ENCODE data around the gene EFNA1. TPM values are rescaled to one million over a fixed set of nuclear protein-coding genes. Genes with fewer than 3 reads are reported as not detected.
A peak's percentile ranks its signal among the peaks of the same experiment; 100 is the strongest.

EFNA1 gene
- total RNA-seq, 1 experiment from 2014 or later = 6.5 TPM

DNA sequence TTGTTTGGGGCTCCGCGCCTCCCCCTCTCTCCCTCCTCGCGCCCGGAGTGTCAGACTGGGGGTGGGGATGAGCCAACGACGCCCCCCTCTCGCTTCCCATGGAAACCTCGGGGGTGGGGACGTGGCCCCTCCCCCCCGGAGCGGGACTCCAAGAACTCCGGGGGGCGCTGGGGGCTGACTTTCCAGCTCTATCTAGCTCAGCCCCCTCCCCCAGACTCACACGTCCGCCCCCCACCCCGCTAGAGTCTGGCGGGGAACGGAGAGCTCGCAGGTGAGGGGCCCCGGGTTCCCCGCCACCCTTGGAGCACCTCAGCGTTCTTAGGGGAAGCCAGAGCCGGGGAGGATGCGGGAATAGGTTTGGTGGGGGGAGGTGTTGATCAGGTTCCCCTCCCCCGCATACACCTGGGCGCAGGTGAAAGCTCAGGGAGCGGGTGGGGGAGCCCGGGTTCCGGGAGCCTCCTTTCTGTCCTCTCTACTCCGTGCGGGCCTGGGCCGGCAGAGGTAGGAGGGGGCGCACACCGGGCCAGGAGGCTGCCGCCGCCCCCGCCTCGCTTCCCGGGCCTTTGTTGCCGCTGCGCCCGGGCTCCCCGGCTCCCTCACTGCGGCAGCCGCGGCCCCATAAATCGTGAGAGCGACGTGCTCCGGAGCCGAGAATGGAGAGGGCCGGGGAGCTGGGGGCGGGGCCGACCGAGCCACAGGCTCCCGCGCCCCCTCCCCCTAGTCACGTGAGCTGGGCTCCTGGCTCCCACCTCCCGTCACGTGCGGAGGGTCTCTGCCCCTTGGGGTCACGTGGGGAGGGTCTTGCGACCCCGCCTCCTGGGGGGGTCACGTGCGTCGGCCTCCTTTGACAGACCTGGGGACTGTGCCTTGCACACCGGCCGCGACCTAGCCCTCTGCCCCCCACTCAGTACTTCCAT is 47.1 kb upstream of the EFNA1 start (continued):
- 0 out of 2 replicates have a peak, but pooled peaks have one; percentile 79 for TF ChIP-seq TP53 (CRISPR knock-in tag; IDR thresholded peaks at IDR 0.05)
- TF ChIP-seq, protein P1, sequence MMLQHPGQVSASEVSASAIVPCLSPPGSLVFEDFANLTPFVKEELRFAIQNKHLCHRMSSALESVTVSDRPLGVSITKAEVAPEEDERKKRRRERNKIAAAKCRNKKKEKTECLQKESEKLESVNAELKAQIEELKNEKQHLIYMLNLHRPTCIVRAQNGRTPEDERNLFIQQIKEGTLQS (CRISPR knock-in tag; conservative IDR thresholded peaks at IDR 0.05) = no peak
- TF ChIP-seq, protein P2, sequence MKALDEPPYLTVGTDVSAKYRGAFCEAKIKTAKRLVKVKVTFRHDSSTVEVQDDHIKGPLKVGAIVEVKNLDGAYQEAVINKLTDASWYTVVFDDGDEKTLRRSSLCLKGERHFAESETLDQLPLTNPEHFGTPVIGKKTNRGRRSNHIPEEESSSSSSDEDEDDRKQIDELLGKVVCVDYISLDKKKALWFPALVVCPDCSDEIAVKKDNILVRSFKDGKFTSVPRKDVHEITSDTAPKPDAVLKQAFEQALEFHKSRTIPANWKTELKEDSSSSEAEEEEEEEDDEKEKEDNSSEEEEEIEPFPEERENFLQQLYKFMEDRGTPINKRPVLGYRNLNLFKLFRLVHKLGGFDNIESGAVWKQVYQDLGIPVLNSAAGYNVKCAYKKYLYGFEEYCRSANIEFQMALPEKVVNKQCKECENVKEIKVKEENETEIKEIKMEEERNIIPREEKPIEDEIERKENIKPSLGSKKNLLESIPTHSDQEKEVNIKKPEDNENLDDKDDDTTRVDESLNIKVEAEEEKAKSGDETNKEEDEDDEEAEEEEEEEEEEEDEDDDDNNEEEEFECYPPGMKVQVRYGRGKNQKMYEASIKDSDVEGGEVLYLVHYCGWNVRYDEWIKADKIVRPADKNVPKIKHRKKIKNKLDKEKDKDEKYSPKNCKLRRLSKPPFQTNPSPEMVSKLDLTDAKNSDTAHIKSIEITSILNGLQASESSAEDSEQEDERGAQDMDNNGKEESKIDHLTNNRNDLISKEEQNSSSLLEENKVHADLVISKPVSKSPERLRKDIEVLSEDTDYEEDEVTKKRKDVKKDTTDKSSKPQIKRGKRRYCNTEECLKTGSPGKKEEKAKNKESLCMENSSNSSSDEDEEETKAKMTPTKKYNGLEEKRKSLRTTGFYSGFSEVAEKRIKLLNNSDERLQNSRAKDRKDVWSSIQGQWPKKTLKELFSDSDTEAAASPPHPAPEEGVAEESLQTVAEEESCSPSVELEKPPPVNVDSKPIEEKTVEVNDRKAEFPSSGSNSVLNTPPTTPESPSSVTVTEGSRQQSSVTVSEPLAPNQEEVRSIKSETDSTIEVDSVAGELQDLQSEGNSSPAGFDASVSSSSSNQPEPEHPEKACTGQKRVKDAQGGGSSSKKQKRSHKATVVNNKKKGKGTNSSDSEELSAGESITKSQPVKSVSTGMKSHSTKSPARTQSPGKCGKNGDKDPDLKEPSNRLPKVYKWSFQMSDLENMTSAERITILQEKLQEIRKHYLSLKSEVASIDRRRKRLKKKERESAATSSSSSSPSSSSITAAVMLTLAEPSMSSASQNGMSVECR (CRISPR knock-in tag; IDR thresholded peaks at IDR 0.05; ENCODE audit: borderline replicate concordance) = 0 out of 2 replicates have a peak, but pooled peaks have one; percentile 64

DNA sequence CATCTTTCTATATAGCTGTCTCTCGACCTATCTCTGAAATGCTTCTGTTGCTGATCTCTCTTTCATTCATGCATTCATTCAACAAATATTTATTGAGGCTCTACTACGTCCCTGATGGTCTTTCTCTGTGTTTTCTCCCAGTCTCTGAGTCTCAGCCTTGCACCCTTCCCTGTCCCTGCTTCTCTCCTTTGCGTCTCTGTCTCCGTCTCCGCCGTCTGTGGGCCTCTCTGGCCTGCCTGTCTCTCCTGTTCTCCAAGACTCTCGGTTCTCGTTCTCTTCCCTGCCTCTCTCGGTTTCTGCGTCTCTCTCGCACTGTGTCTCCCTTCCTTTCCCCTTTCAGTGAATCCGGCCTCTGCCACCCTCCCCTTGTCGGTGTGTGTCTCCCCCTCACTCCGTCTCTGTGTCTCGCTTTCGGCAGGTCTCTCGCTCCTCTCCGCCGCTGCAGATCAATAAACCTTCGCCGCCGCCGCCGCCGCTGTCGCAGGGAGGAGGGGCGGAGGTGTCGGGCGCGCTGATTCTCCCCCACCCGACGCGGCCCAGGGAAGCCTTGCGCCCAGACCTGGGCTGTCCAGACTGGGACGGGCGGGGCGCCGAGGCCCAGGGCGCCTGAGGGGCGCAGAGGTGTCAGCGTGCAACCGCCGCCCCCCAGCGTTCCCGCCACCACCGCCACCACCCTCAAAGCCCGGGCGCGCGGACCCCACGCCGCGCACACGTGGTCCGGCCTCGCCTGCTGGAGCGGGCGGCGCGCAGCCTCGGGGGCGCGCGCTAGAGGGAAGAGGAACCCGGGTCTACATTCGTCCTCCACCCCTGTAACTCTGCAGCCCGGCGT is 46.0 kb upstream of the EFNA1 start:
- CTCF ChIA-PET = interaction anchor here (0.7 to 7.7 kb wide), 23 partner anchors 10 to 240 kb away, joined by 3 to 109 read pairs (median 5); partner anchors contain the start of genes ADAM15, EFNA4, KRTCAP2 and PBXIP1
- POLR2A ChIA-PET = interaction anchor here (0.5 to 1.6 kb wide), 11 partner anchors 10 to 111 kb away, joined by 3 to 10 read pairs (median 3); partner anchors contain the start of genes EFNA4, KRTCAP2 and SHC1
- Mint-ChIP-seq H3K27me3 (ENCODE audit: low read depth) (peaks cover 77% of the 10 kb centered on the region), H3K36me3 (no peaks in the 10 kb centered on the region), H3K4me1 (peaks cover 33% of the 10 kb centered on the region), H3K9me3 (no peaks in the 10 kb centered on the region), H3K27ac (0 out of 2 replicates have a peak overlapping the region, but pooled peaks have one; percentile 8), H3K4me3 (peak overlapping the region; percentile 76)
- peak; percentile 41 for DNase-seq (ENCODE audit: low spot score)
- no peak for ATAC-seq
- TF ChIP-seq PRRX2 (CRISPR knock-in tag; IDR thresholded peaks at IDR 0.05) (no peak), RORB (CRISPR knock-in tag; IDR thresholded peaks at IDR 0.05) (no peak), TEAD1 (CRISPR knock-in tag; IDR thresholded peaks at IDR 0.05) (peak; percentile 61; the same call in 1 of the 2 replicates), ZNF396 (CRISPR knock-in tag; IDR thresholded peaks at IDR 0.05; ENCODE audit: borderline replicate concordance) (no peak), NFE2L1 (CRISPR knock-in tag; IDR thresholded peaks at IDR 0.05) (no peak), ZNF263 (CRISPR knock-in tag; IDR thresholded peaks at IDR 0.05; ENCODE audit: low read depth) (0 out of 2 replicates have a peak, but pooled peaks have one; percentile 34), SMAD3 (CRISPR knock-in tag; IDR thresholded peaks at IDR 0.05; ENCODE audit: borderline replicate concordance) (no peak), MYBL2 (CRISPR knock-in tag; IDR thresholded peaks at IDR 0.05) (no peak), TP53 (CRISPR knock-in tag; IDR thresholded peaks at IDR 0.05) (0 out of 2 replicates have a peak, but pooled peaks have one; percentile 46), RELA (CRISPR knock-in tag; IDR thresholded peaks at IDR 0.05; ENCODE audit: borderline replicate concordance) (no peak), FOXP1 (CRISPR knock-in tag; IDR thresholded peaks at IDR 0.05; ENCODE audit: borderline replicate concordance) (peak; percentile 70; the same call in 1 of the 2 replicates), ZNF121 (CRISPR knock-in tag; IDR thresholded peaks at IDR 0.05) (no peak)
- TF ChIP-seq, protein P3, sequence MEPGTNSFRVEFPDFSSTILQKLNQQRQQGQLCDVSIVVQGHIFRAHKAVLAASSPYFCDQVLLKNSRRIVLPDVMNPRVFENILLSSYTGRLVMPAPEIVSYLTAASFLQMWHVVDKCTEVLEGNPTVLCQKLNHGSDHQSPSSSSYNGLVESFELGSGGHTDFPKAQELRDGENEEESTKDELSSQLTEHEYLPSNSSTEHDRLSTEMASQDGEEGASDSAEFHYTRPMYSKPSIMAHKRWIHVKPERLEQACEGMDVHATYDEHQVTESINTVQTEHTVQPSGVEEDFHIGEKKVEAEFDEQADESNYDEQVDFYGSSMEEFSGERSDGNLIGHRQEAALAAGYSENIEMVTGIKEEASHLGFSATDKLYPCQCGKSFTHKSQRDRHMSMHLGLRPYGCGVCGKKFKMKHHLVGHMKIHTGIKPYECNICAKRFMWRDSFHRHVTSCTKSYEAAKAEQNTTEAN (CRISPR knock-in tag; IDR thresholded peaks at IDR 0.05) = peak; percentile 56; the same call in 1 of the 2 replicates
- TF ChIP-seq, protein P4, sequence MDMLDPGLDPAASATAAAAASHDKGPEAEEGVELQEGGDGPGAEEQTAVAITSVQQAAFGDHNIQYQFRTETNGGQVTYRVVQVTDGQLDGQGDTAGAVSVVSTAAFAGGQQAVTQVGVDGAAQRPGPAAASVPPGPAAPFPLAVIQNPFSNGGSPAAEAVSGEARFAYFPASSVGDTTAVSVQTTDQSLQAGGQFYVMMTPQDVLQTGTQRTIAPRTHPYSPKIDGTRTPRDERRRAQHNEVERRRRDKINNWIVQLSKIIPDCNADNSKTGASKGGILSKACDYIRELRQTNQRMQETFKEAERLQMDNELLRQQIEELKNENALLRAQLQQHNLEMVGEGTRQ (CRISPR knock-in tag; IDR thresholded peaks at IDR 0.05) = peak; percentile 58
- TF ChIP-seq, protein P5, sequence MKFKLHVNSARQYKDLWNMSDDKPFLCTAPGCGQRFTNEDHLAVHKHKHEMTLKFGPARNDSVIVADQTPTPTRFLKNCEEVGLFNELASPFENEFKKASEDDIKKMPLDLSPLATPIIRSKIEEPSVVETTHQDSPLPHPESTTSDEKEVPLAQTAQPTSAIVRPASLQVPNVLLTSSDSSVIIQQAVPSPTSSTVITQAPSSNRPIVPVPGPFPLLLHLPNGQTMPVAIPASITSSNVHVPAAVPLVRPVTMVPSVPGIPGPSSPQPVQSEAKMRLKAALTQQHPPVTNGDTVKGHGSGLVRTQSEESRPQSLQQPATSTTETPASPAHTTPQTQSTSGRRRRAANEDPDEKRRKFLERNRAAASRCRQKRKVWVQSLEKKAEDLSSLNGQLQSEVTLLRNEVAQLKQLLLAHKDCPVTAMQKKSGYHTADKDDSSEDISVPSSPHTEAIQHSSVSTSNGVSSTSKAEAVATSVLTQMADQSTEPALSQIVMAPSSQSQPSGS (CRISPR knock-in tag; IDR thresholded peaks at IDR 0.05; ENCODE audit: borderline replicate concordance, low read depth) = no peak
- TF ChIP-seq, protein P6, sequence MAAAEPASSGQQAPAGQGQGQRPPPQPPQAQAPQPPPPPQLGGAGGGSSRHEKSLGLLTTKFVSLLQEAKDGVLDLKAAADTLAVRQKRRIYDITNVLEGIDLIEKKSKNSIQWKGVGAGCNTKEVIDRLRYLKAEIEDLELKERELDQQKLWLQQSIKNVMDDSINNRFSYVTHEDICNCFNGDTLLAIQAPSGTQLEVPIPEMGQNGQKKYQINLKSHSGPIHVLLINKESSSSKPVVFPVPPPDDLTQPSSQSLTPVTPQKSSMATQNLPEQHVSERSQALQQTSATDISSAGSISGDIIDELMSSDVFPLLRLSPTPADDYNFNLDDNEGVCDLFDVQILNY (CRISPR knock-in tag; IDR thresholded peaks at IDR 0.05) = peak; percentile 58; the same call in 1 of the 2 replicates
- TF ChIP-seq, protein P7, sequence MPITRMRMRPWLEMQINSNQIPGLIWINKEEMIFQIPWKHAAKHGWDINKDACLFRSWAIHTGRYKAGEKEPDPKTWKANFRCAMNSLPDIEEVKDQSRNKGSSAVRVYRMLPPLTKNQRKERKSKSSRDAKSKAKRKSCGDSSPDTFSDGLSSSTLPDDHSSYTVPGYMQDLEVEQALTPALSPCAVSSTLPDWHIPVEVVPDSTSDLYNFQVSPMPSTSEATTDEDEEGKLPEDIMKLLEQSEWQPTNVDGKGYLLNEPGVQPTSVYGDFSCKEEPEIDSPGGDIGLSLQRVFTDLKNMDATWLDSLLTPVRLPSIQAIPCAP (CRISPR knock-in tag; IDR thresholded peaks at IDR 0.05) = peak; percentile 29; the same call in 1 of the 2 replicates
- TF ChIP-seq, protein P8, sequence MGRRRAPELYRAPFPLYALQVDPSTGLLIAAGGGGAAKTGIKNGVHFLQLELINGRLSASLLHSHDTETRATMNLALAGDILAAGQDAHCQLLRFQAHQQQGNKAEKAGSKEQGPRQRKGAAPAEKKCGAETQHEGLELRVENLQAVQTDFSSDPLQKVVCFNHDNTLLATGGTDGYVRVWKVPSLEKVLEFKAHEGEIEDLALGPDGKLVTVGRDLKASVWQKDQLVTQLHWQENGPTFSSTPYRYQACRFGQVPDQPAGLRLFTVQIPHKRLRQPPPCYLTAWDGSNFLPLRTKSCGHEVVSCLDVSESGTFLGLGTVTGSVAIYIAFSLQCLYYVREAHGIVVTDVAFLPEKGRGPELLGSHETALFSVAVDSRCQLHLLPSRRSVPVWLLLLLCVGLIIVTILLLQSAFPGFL (CRISPR knock-in tag; IDR thresholded peaks at IDR 0.05; ENCODE audit: borderline replicate concordance) = no peak

Measured in WTC11 (cell line).